Measurements from ENCODE around the gene SLC6A18. TPM values are rescaled to one million over a fixed set of nuclear protein-coding genes. Genes with fewer than 3 reads are reported as not detected.

SLC6A18 gene
- total and polyA plus RNA-seq, 2 of the 13 experiments (the other 11 are each of a cell fraction or from before 2014, with no cell fraction given), result not detected

DNA sequence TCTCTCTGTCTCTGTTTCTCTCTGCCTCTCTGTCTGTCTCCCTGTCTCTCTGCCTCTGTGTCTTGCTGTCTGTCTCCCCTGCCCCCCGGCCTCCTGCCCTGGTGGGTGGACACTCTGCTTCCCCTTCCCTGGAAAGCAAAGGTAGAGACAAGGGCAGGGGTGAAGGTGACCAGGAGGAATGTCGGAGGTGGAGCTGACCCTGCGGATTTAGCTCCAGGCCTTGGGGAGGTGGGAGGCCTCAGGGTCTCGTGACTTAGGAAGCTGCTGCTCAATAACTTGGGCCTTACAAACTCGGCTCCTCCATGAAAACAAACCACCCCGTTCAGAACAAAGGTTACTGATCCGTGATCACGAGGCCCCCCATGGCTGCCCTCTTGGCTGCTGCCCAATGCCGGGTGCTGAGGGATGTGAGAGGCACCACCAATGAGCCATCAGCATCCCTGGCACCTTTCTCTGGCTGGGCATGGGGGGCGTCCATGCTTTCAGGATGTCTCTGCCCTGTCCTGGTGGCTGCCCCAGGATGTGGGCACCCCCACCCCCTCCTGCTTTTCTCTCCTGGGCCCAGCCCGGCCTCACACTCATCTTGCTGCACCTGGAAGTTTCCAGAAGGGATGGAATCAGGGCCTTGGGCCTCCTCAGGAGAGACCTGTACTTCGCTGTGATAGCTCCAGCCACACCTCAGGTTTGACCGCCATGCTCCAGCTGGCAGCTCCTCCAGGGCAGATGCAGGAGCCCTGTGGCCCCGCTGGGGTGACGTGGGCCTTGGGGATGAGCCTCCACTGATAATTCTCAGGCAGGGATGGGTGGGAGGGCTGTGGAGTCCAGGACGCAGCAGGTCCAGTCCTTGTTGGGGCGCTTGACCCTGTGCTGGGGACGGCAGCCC lies 38.6 kb upstream of the SLC6A18 start (continued):
- TF ChIP-seq, protein P1, sequence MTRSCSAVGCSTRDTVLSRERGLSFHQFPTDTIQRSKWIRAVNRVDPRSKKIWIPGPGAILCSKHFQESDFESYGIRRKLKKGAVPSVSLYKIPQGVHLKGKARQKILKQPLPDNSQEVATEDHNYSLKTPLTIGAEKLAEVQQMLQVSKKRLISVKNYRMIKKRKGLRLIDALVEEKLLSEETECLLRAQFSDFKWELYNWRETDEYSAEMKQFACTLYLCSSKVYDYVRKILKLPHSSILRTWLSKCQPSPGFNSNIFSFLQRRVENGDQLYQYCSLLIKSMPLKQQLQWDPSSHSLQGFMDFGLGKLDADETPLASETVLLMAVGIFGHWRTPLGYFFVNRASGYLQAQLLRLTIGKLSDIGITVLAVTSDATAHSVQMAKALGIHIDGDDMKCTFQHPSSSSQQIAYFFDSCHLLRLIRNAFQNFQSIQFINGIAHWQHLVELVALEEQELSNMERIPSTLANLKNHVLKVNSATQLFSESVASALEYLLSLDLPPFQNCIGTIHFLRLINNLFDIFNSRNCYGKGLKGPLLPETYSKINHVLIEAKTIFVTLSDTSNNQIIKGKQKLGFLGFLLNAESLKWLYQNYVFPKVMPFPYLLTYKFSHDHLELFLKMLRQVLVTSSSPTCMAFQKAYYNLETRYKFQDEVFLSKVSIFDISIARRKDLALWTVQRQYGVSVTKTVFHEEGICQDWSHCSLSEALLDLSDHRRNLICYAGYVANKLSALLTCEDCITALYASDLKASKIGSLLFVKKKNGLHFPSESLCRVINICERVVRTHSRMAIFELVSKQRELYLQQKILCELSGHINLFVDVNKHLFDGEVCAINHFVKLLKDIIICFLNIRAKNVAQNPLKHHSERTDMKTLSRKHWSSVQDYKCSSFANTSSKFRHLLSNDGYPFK (CRISPR knock-in tag; IDR thresholded peaks at IDR 0.05; ENCODE audit: borderline replicate concordance), result 0 out of 2 replicates have a peak, but pooled peaks have one; percentile 36
- TF ChIP-seq SIX4 (CRISPR knock-in tag; IDR thresholded peaks at IDR 0.05), result 0 out of 2 replicates have a peak, but pooled peaks have one; percentile 18
- TF ChIP-seq, protein P2, sequence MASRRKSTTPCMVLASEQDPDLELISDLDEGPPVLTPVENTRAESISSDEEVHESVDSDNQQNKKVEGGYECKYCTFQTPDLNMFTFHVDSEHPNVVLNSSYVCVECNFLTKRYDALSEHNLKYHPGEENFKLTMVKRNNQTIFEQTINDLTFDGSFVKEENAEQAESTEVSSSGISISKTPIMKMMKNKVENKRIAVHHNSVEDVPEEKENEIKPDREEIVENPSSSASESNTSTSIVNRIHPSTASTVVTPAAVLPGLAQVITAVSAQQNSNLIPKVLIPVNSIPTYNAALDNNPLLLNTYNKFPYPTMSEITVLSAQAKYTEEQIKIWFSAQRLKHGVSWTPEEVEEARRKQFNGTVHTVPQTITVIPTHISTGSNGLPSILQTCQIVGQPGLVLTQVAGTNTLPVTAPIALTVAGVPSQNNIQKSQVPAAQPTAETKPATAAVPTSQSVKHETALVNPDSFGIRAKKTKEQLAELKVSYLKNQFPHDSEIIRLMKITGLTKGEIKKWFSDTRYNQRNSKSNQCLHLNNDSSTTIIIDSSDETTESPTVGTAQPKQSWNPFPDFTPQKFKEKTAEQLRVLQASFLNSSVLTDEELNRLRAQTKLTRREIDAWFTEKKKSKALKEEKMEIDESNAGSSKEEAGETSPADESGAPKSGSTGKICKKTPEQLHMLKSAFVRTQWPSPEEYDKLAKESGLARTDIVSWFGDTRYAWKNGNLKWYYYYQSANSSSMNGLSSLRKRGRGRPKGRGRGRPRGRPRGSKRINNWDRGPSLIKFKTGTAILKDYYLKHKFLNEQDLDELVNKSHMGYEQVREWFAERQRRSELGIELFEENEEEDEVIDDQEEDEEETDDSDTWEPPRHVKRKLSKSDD (CRISPR knock-in tag; IDR thresholded peaks at IDR 0.05; ENCODE audit: low read depth), result 0 out of 2 replicates have a peak, but pooled peaks have one; percentile 40
- TF ChIP-seq PPARG (CRISPR knock-in tag; conservative IDR thresholded peaks at IDR 0.05), result peak; percentile 65; the same call in 1 of the 2 replicates
- peak; percentile 72 for TF ChIP-seq RXRA (CRISPR knock-in tag; IDR thresholded peaks at IDR 0.05)
- TF ChIP-seq ZNF276 (CRISPR knock-in tag; IDR thresholded peaks at IDR 0.05; ENCODE audit: low read depth), result no peak
- TF ChIP-seq ZNF205 (CRISPR knock-in tag; IDR thresholded peaks at IDR 0.05), result no peak
- TF ChIP-seq MEF2D (CRISPR knock-in tag; IDR thresholded peaks at IDR 0.05), result no peak
- TF ChIP-seq, protein P3, sequence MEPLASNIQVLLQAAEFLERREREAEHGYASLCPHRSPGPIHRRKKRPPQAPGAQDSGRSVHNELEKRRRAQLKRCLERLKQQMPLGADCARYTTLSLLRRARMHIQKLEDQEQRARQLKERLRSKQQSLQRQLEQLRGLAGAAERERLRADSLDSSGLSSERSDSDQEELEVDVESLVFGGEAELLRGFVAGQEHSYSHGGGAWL (CRISPR knock-in tag; IDR thresholded peaks at IDR 0.05), result 0 out of 2 replicates have a peak, but pooled peaks have one; percentile 0
- peak; percentile 62 for TF ChIP-seq HDAC2 (CRISPR knock-in tag; IDR thresholded peaks at IDR 0.05)
- peak; percentile 91 for TF ChIP-seq ESRRA (CRISPR knock-in tag; IDR thresholded peaks at IDR 0.05; ENCODE audit: low read depth)
- TF ChIP-seq ZNF850 (CRISPR knock-in tag; conservative IDR thresholded peaks at IDR 0.05), result no peak
- TF ChIP-seq, protein P4, sequence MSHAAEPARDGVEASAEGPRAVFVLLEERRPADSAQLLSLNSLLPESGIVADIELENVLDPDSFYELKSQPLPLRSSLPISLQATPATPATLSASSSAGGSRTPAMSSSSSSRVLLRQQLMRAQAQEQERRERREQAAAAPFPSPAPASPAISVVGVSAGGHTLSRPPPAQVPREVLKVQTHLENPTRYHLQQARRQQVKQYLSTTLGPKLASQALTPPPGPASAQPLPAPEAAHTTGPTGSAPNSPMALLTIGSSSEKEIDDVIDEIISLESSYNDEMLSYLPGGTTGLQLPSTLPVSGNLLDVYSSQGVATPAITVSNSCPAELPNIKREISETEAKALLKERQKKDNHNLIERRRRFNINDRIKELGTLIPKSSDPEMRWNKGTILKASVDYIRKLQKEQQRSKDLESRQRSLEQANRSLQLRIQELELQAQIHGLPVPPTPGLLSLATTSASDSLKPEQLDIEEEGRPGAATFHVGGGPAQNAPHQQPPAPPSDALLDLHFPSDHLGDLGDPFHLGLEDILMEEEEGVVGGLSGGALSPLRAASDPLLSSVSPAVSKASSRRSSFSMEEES (CRISPR knock-in tag; IDR thresholded peaks at IDR 0.05), result peak; percentile 91

All from HepG2 (cell line).